ENCODE measurements around the gene PDLIM7. TPM values are rescaled to one million over a fixed set of nuclear protein-coding genes. Genes with fewer than 3 reads are reported as not detected.

The PDLIM7 gene
- polyA plus RNA-seq, 1 donor (not counting 4 experiments of a cell fraction or from before 2014, with no cell fraction given), result 48.5 TPM

DNA sequence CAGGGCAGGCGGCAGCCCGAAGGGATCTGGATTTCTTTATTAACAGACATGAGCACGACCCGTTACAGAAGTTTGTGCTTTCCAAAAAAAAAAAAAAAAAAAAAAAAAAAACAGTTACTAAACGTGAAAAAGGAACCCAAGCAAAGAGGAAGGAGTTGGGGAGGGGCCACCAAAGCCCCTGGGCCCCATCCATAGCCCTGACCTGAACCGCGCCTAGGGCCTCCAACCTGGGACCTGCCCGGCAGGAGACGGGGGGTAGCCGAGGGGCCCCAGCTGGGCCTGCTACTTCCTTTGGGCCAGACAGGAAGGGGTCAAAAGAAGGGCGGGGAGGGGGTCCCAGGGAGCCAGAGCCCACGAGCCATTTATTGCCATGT is 40.8 kb downstream of the PDLIM7 start:
- peaks cover 15% of the 10 kb centered on the region for H3K4me1 ChIP-seq (ENCODE audit: control insufficient read depth, extremely low read depth, insufficient read depth, low read length)
- H3K9me1 ChIP-seq (ENCODE audit: control insufficient read depth, extremely low read depth, insufficient read depth, low read length), result no peaks in the 10 kb centered on the region
- H3K27me3 ChIP-seq (ENCODE audit: control insufficient read depth, extremely low read depth, insufficient read depth, low read length), result no peaks in the 10 kb centered on the region
- H2AFZ ChIP-seq (ENCODE audit: control insufficient read depth, low read length), result no peak overlapping the region
- peaks cover 13 to 15% of the 10 kb centered on the region in 2 experiments for H3K36me3 ChIP-seq (ENCODE audit: control insufficient read depth in 2 of 2, extremely low read depth in 1 of 2, insufficient read depth in 2 of 2, low read length in 2 of 2)
- FAIRE-seq, result no peak
- H3K79me2 ChIP-seq (ENCODE audit: control insufficient read depth, insufficient read depth, low read length), result no peaks in the 10 kb centered on the region
- DNase-seq (ENCODE audit: low read depth, low spot score), result no peak
- H3K9me3 ChIP-seq (ENCODE audit: control insufficient read depth, low read depth, low read length), result no peaks in the 10 kb centered on the region
- dilution Hi-C loops (cut with MboI; ENCODE audit: extremely low pct_ligation_motif_present, low sequenced_read_pairs), result no loop called here
- no peak overlapping the region for H3K27ac ChIP-seq (ENCODE audit: control insufficient read depth, insufficient read depth, low read length)
- H3K4me2 ChIP-seq (ENCODE audit: control insufficient read depth, extremely low read depth, insufficient read depth, low read depth, low read length), result no peak overlapping the region
- H4K20me1 ChIP-seq (ENCODE audit: control insufficient read depth, extremely low read depth, insufficient read depth, low read length), result peaks cover 5% of the 10 kb centered on the region
- TF ChIP-seq CTCF (optimal IDR thresholded peaks at IDR 0.05 in 1 of 3, IDR thresholded peaks at IDR 0.05 in 1 of 3, conservative IDR thresholded peaks at IDR 0.05 in 1 of 3; ENCODE audit: extremely low read depth in 1 of 3, insufficient read depth in 2 of 3, low read length in 3 of 3), result no peak
- no peak for TF ChIP-seq EZH2 (IDR thresholded peaks at IDR 0.05; ENCODE audit: low read length)
- no peak overlapping the region for H3K4me3 ChIP-seq (ENCODE audit: control insufficient read depth in 2 of 3, extremely low read depth in 1 of 3, insufficient read depth in 2 of 3, low read depth in 1 of 3, low read length in 3 of 3)
- H3K9ac ChIP-seq (ENCODE audit: control insufficient read depth, extremely low read depth, insufficient read depth, low read length), result no peak overlapping the region

DNA sequence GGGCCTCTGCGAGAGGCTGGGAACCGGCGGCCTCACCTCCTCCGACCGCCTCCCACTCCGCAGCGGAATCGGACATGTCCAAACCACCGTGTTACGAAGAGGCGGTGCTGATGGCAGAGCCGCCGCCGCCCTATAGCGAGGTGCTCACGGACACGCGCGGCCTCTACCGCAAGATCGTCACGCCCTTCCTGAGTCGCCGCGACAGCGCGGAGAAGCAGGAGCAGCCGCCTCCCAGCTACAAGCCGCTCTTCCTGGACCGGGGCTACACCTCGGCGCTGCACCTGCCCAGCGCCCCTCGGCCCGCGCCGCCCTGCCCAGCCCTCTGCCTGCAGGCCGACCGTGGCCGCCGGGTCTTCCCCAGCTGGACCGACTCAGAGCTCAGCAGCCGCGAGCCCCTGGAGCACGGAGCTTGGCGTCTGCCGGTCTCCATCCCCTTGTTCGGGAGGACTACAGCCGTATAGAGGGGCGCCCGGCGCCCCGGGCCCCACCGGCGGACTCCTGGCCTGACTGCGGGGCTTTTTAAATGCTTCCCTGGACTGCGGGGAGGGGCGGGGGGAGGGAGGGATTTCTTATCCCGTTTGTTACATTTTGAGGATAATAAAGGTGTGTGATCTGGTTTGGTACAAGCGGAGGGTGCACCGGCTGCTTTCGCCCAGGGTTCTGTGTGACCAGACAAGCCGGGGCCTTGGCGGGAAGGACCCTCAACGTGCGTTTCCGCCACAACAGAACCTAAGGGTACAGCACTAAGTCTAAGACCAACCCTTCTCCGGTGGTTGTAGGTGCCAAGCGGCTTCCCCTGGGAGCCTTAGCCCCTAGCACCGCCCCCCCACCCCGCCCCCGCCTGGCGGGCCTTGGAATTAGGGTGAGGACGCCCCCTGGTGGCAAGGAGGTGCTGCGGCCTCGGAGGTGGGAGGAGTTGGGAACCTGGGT is 41.5 kb downstream of the PDLIM7 start:
- no peak for TF ChIP-seq EZH2 (IDR thresholded peaks at IDR 0.05; ENCODE audit: low read length)
- TF ChIP-seq CTCF (optimal IDR thresholded peaks at IDR 0.05 in 1 of 3, IDR thresholded peaks at IDR 0.05 in 1 of 3, conservative IDR thresholded peaks at IDR 0.05 in 1 of 3; ENCODE audit: extremely low read depth in 1 of 3, insufficient read depth in 2 of 3, low read length in 3 of 3), result peak in 2 of 3 experiments; percentile 65 to 96
- no peaks in the 10 kb centered on the region for H3K27me3 ChIP-seq (ENCODE audit: control insufficient read depth, extremely low read depth, insufficient read depth, low read length)
- H3K4me3 ChIP-seq (ENCODE audit: control insufficient read depth in 2 of 3, extremely low read depth in 1 of 3, insufficient read depth in 2 of 3, low read depth in 1 of 3, low read length in 3 of 3), result peak overlapping the region; percentile 30 to 62 (median 57)
- H3K36me3 ChIP-seq (ENCODE audit: control insufficient read depth in 2 of 2, extremely low read depth in 1 of 2, insufficient read depth in 2 of 2, low read length in 2 of 2), result peaks cover 13 to 15% of the 10 kb centered on the region in 2 experiments
- H3K4me2 ChIP-seq (ENCODE audit: control insufficient read depth, extremely low read depth, insufficient read depth, low read depth, low read length), result peak overlapping the region; percentile 85
- H3K9me1 ChIP-seq (ENCODE audit: control insufficient read depth, extremely low read depth, insufficient read depth, low read length), result no peaks in the 10 kb centered on the region
- no peak overlapping the region for H3K9ac ChIP-seq (ENCODE audit: control insufficient read depth, extremely low read depth, insufficient read depth, low read length)
- no peaks in the 10 kb centered on the region for H3K9me3 ChIP-seq (ENCODE audit: control insufficient read depth, low read depth, low read length)
- FAIRE-seq, result peak; percentile 73
- DNase-seq (ENCODE audit: low read depth, low spot score), result no peak
- no peak overlapping the region for H2AFZ ChIP-seq (ENCODE audit: control insufficient read depth, low read length)
- H3K27ac ChIP-seq (ENCODE audit: control insufficient read depth, insufficient read depth, low read length), result no peak overlapping the region
- dilution Hi-C loops (cut with MboI; ENCODE audit: extremely low pct_ligation_motif_present, low sequenced_read_pairs), result no loop called here
- H3K4me1 ChIP-seq (ENCODE audit: control insufficient read depth, extremely low read depth, insufficient read depth, low read length), result peaks cover 15% of the 10 kb centered on the region
- H4K20me1 ChIP-seq (ENCODE audit: control insufficient read depth, extremely low read depth, insufficient read depth, low read length), result peaks cover 5% of the 10 kb centered on the region
- no peaks in the 10 kb centered on the region for H3K79me2 ChIP-seq (ENCODE audit: control insufficient read depth, insufficient read depth, low read length)
